NCI-H345 (cell line): ENCODE results near the gene TAF4B.
"Not testable (repeated sequence)": the region's sequence is repeated elsewhere in the genome, so short reads cannot be mapped to it uniquely, and the experiment has no call there.

ENCODE experiments used
- DNase-seq: peaks from one replicate; lab custom pipeline; 2025; lab: John Stamatoyannopoulos, UW

TAF4B gene

GRCh38 chr18:26424428-26425147 is 198.3 kb downstream of the TAF4B start:
- no peak for DNase-seq

- DNase-seq: no peak
These were observed 198.9 kb downstream of the TAF4B start for GRCh38 chr18:26425148-26425531.

- peak; percentile 26 for DNase-seq
These were observed 203.4 kb downstream of the TAF4B start for GRCh38 chr18:26429535-26430226.

GRCh38 chr18:26432651-26433424 is 206.6 kb downstream of the TAF4B start:
- no peak for DNase-seq

- DNase-seq: no peak
These were observed 208.6 kb downstream of the TAF4B start for GRCh38 chr18:26434887-26435286.

DNA sequence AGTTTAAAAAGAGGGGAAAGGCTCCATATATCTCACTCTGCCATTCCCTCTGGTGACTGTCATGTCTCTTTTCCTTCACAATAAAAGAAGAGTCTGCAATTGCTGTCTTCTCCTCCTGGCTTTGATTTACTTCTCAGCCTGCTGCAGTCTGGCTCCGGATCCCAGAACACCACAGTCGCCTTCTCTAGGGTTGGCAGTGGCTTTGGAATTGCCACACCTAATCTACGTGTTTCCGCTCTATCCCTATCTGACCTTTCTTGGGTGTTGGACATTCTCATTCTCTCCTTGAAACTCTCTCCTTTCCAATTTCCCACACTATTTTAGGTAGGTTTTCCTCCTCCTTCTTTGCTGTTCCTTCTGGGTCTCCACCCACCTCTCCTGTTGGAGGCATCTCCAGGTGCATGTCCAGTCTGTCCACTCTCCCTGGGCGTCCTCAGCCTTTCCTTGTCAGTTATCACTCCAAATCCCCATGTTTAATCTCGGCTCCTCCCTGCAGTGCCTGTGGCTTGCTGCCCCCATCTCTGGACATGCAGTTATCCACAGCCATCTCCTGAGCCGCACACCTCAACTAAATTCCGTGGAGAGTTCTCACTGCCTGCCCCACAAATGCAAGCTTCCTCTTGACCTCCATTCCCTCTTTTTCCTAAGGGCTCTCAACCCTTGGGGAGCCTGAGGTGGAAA is 209.3 kb downstream of the TAF4B start:
- DNase-seq: no peak

DNA sequence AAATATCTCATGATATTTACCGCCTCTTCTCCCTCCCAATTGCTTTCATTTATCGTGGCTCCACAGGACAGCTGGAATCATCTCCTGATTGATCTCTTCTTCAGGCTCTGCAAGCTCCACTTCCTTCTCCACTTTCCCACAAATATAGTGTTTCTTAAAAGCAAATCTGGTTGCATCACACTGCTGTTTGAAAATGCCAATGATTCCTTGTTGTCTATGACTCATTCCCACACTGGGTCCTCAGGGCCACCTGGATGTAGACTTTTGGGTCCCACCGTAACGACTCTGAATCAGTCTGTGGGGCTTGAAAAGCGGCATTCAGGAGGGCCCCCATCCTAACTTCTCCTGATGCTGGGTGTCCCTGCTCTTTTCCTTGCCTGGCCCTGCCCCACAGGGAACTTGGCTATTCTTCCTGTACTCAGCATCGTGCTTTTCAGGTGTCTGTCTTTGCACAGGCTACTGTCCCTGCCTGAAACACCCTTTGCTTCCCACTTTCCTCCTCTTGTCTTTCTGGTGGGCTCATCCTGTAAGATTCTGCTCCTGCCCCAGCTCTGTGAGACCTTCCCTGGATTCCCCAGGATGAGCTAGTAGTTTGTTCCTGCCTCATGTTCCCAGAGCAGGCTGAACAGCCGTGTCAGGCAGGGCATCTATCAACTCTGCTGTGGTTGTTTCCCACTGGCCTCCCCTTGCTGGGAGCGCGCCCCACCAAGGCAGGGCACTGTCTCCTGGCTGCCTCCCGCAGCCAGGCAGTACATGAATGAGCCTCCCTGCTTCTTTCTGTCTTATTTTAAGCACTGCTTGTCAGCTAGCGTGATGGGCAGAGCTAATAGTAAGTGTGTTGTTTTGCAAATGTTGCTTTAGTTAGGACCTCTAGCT is 210.2 kb downstream of the TAF4B start:
- no peak for DNase-seq

DNA sequence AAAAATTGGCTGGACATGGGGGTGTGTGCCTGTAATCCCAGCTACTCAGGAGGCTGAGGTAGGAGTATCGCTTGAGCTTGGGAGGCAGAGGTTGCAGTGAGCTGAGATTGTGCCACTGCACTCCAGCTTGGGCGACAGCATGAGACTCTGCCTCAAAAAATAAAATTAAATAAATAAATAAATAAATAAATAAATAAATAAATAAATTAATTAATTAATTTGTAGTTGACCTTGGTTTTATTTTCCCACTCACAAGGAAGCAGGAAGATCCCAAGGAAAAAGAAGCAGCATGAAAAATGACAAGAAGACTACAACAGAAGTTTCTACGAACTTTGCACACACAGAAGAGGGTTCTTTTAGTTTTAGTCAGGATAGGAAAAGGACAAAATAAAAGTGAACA is 211.4 kb downstream of the TAF4B start:
- not testable (repeated sequence) for DNase-seq

- DNase-seq: no peak
These were observed 212.7 kb downstream of the TAF4B start for GRCh38 chr18:26438980-26439379.

DNA sequence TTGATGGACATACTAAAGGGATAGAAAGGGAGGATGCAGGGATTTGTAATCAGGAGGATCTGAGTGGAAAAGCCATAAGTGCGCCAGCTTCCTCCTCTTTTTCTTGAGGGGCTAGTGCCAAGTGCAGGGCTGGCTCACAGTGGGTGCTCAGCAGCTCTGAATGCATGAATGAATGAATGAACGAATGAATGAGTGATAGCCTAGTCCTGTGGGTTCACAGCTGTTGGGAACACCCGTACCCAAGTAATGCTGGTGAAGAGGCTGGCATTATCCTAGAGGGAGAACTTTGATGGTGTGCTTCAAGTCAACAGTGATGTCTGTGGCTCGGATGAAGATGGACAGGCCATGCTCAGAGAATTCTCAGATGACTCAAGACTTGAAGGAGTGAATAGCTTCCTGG is 213.3 kb downstream of the TAF4B start:
- DNase-seq: no peak

DNA sequence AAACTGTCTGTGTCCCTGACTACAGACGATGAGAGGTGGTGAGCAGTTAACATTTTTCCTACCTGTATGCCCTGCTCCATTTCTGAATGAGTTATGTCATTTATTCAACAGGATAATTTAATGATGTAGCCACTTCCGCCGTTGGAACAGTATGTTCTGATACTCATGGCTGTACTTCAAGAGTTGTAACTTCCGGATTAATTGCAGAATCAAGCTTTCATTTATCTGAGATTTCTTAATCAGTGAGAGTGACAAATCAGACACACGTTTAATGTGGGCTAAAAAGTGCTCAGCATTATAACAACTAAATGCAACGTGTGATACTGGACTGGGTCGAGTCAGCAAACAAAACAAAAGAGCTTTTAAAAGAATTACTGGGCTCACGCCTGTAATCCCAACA is 214.4 kb downstream of the TAF4B start:
- DNase-seq: no peak
